AG08396 (cell line): Measurements from ENCODE around the gene SPAG9.

Experiments used
- DNase-seq: peaks from one replicate; pipeline ENCODE4 v3.0.0; 2012; ENCODE audit warnings: low spot score, mixed read lengths

SPAG9 gene

GRCh38 chr17:50988427-50988826 is 132.2 kb downstream of the SPAG9 start:
- DNase-seq: no peak

DNA sequence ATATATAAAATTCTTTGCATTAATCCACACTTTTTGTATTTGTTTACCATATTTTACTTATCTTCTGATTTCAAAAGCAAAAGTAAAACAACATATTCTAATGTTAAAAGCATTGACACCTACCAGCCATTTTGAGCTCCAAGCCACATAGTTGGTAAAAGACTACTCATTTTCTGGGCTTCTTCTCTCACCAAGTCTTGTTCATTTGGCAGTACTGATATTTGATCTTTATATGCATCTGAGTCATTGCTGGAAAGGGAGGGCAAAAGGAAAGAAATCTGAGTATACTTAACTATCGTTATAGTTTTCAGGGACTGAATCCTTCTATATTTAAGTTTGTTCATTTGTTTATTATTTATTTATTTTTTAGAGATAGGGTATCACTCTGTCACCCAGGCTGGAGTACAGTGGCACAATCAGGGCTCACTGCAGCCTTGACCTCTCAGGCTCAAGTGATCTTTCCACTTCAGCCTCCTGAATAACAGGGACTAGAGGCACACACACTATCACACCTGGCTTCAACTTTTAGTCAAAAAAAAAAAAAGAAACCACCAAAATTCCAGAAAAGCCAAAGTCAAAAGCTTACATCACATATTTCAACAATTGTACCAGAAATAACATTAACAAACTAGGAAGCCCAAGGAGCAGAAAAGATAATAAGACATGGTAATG is 133.5 kb downstream of the SPAG9 start:
- DNase-seq: peak; percentile 26

GRCh38 chr17:50981279-50981678 is 139.4 kb downstream of the SPAG9 start:
- no peak for DNase-seq

- no peak for DNase-seq
Observed at GRCh38 chr17:50979524-50979927, 141.1 kb downstream of the SPAG9 start.

GRCh38 chr17:50977487-50978159 is 143.0 kb downstream of the SPAG9 start:
- DNase-seq: no peak

DNA sequence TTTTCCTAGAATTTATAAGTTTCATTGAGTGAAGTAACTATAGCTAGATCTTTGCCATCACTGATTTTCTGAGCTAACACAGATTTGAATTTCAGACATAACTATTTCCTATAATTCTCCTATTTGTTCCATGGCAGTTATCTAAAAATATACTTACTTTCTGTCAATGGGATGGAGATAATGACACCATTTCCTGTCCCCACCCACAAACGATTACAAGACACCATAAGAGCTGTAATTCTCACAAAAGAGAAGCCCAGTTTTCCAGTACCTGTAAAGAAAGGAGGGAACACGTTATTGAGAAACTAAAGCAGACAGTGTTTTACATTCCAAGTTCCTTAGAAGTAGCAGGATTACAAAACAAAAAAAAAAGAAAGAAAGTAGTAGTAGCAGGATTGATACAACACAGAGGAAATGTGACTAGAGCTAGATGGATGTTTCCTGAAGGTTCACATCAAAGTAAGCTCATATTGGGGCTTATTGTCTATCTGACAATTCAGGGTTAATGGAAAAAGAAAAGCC is 143.7 kb downstream of the SPAG9 start:
- DNase-seq: no peak

GRCh38 chr17:50973557-50974494 is 146.8 kb downstream of the SPAG9 start:
- no peak for DNase-seq

GRCh38 chr17:50972577-50972976 is 148.1 kb downstream of the SPAG9 start:
- no peak for DNase-seq

DNA sequence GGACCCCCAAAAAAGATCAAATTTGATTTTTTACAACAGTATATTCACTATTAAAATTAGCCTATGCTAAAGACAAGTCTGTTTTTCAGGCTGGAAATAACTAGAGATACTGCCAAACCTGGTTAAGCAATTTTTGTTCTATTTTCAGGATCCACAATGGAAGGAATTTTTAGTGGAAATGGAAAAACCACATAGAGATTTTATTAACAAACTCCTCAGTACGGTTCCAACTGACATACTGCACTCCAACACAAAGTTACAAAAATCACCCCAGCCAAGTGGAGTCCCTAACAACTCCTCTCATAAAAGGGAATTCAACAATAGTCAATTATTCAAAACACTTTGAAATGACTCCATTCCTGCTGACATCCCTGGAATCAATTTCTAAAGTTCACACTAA is 152.9 kb downstream of the SPAG9 start:
- no peak for DNase-seq

DNA sequence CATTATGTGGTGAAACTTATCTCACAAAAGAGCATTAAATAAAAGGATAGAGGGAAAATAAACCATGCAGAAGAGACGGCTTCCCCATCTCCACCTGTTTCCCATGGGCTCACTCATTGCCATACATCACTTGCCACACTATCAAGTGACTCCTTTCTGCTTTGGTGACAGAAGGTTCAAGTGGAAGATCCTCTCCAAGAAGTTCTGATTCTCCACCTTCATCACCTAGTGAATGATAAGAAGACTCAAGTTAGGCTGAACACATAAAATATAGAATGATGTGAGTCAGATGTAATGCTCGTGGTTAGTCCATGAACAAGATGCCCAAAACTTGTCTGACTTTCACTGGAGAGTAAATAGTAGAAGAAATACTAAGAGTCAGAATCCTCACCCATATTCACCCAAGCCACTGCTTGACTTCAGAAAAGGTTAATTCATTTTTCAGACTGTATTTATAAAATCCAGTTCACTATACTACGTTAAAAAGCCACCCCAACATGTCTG is 154.5 kb downstream of the SPAG9 start:
- no peak for DNase-seq

GRCh38 chr17:50963139-50963538 is 157.5 kb downstream of the SPAG9 start:
- no peak for DNase-seq

DNA sequence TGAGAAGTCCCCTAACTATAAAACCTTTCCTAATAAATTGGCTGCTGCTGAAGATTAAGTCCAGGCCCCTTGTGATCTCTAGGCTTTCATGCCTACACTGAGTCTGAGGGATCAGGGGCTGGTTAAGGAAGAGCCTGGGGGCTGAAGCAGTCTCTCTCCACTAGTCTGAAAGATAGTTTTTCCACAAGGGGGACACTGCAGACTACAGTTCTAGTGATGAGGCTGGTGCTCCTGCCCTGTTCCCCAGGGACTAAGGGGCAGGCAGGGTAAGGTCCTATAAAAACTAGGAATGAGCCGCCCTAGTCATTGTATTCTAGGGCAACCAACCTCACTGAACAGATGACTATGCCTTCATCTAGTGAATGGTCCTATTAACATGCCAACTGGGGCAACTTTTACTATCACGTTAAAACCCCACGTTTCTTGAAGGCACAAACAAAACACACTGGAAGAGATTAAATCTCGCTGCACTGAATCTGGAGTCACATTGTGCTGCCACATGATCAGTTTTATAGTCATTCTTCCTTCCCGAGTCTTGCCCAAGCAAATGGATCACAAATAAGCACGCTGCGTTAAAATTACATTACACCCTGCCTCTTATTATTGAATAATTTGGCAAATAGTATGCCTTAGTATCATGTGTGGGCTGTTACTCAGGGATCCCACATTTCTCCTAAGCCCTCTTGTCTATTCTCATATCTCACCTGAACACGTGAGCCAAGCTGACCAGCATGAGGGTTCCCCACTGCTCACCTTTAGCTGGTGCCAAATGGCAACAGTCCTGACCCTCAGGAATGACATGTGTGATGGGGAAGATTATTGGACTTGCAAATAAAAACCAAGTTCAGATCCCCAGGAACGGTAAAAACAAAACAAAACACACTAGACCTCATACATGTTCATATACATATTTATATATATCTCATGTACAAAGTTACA is 159.1 kb downstream of the SPAG9 start:
- no peak for DNase-seq

- no peak for DNase-seq
Observed at GRCh38 chr17:50959341-50959740, 161.3 kb downstream of the SPAG9 start.

- DNase-seq: no peak
Observed at GRCh38 chr17:50957600-50958575, 162.8 kb downstream of the SPAG9 start.

DNA sequence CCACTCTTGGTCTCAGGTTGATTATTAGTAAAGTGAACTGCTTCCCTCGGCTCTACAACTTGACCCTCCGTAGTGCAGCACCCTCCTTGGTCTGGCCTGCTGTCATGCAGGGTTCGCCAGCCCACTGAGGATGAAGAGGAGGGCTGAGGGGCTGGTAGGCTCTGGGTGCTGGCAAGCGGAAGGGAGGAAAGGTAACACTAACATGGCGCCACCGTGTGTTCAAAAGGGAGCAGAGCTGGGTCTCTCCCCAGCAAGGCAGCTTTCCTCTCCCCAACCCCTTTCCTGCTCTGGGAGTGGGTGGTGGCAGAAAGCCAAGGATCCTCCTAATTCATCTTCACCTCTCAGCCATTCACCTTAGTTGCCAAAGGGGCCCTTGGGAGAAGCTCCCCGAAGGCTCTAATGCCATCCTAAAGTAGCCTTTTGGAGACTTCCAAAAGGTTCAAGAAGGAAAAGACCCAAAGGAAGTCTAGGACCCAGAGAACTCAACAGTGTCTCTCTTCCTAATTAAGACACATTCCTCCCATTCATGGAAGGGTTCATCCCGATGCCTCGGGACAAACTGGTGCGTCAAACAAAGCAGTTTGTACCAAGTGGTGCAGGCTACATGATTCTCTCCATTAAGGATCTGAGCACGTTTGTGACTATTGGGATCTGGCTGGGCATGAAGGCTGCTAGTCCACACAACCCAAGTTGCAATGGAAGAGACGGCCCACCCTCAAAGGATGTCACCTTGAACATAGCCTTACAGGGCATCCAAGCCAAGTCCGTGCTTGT is 163.7 kb downstream of the SPAG9 start:
- DNase-seq: peak; percentile 69

GRCh38 chr17:50956409-50956749 is 164.3 kb downstream of the SPAG9 start:
- no peak for DNase-seq

GRCh38 chr17:50955667-50956120 is 165.0 kb downstream of the SPAG9 start:
- DNase-seq: no peak

DNA sequence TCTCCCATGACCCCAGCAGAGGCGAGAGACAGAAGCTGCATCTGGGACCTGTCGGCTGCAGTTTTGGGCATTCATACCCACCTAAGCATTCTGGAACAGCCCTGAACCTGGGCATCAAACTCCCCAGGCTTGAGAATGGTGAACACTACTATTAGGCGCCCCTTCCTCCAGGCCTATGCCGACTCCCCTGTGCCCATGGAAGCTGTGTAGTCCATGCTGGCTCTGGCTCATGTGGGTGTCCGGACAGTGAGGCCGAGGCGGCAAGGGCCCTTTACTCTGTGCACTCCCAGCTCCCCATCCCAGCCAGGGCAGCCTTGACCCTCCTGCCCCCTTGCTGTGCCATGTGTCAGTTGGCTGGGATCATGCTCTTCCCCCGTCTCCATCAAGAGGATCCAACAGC is 165.5 kb downstream of the SPAG9 start:
- DNase-seq: no peak

- no peak for DNase-seq
Observed at GRCh38 chr17:50954641-50955121, 166.0 kb downstream of the SPAG9 start.
